Measurements from ENCODE around the gene CHRND.
A peak's percentile ranks its signal among the peaks of the same experiment; 100 is the strongest.

CHRND gene

DNA sequence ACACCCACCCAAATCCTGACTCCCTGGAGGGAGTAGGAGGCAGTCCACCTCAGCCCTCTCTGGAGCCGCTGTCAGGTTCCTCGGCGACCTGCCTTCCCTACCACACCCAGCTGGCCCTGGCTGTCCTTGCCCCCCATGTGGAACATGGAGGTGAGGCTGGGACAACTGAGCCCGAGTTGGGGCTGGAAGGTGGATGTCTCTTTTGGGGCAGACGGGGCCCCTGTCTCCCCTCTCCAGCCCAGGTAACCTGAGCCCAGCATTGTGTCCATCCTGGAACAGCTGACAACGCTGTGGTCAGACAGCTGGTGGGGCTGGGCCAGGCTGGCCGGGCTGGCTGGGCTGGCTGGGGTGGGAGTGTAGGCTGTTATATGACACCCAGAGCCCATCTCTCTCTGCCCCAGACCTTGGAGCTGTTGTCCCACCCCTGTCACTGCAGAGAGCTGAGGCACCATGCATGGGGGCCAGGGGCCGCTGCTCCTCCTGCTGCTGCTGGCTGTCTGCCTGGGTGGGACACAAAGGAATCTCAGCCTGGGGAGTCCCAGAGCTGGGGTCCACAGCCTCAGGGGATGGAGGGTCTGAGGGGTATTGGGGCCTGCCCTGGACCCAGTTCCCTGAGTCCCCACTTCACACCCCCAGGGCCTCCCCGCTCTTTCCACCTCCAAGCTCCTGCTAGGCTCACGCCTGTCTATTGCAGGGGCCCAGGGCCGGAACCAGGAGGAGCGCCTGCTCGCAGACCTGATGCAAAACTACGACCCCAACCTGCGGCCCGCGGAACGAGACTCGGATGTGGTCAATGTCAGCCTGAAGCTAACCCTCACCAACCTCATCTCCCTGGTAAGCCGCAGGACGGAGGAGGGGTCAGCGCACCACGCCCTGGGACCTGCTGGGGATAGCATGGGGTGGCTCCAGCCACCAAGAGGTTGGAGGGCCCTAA is 13.6 kb downstream of the CHRND start, which contains the start of gene CHRNG:
Gene CHRNG (plus strand): TSS at position 395 of the 934 bp plus-strand sequence. CDS start 56 bp downstream, at position 451.
- ChIA-PET CTCF (interaction anchor here (0.6 kb wide), 3 partner anchors 22 to 638 kb away, joined by 3 to 5 read pairs (median 4); no protein-coding TSS in a partner anchor), POLR2A (no interaction called here)
- TF ChIP-seq, protein P1, sequence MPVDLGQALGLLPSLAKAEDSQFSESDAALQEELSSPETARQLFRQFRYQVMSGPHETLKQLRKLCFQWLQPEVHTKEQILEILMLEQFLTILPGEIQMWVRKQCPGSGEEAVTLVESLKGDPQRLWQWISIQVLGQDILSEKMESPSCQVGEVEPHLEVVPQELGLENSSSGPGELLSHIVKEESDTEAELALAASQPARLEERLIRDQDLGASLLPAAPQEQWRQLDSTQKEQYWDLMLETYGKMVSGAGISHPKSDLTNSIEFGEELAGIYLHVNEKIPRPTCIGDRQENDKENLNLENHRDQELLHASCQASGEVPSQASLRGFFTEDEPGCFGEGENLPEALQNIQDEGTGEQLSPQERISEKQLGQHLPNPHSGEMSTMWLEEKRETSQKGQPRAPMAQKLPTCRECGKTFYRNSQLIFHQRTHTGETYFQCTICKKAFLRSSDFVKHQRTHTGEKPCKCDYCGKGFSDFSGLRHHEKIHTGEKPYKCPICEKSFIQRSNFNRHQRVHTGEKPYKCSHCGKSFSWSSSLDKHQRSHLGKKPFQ (tag by site-specific recombination; IDR thresholded peaks at IDR 0.05): no peak
- TF ChIP-seq ZNF48 (tag by site-specific recombination; IDR thresholded peaks at IDR 0.05) (no peak), MEIS1 (CRISPR knock-in tag; IDR thresholded peaks at IDR 0.05; ENCODE audit: borderline replicate concordance) (no peak), ZNF24 (tag by site-specific recombination; IDR thresholded peaks at IDR 0.05) (no peak), ZNF530 (tag by site-specific recombination; IDR thresholded peaks at IDR 0.05; ENCODE audit: low read depth) (no peak), ZBTB7A (tag by site-specific recombination; IDR thresholded peaks at IDR 0.05; ENCODE audit: low read depth) (no peak), ZNF600 (tag by site-specific recombination; IDR thresholded peaks at IDR 0.05) (peak; percentile 40; the same call in 1 of the 2 replicates), ZNF391 (tag by site-specific recombination; IDR thresholded peaks at IDR 0.05; ENCODE audit: borderline replicate concordance, low read depth) (no peak), MZF1 (tag by site-specific recombination; IDR thresholded peaks at IDR 0.05; ENCODE audit: borderline replicate concordance) (no peak)
- TF ChIP-seq, protein P2, sequence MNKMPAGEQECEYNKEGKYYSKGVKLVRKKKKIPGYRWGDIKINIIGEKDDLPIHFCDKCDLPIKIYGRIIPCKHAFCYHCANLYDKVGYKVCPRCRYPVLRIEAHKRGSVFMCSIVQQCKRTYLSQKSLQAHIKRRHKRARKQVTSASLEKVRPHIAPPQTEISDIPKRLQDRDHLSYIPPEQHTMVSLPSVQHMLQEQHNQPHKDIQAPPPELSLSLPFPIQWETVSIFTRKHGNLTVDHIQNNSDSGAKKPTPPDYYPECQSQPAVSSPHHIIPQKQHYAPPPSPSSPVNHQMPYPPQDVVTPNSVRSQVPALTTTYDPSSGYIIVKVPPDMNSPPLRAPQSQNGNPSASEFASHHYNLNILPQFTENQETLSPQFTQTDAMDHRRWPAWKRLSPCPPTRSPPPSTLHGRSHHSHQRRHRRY (tag by site-specific recombination; IDR thresholded peaks at IDR 0.05): no peak
- TF ChIP-seq, protein P3, sequence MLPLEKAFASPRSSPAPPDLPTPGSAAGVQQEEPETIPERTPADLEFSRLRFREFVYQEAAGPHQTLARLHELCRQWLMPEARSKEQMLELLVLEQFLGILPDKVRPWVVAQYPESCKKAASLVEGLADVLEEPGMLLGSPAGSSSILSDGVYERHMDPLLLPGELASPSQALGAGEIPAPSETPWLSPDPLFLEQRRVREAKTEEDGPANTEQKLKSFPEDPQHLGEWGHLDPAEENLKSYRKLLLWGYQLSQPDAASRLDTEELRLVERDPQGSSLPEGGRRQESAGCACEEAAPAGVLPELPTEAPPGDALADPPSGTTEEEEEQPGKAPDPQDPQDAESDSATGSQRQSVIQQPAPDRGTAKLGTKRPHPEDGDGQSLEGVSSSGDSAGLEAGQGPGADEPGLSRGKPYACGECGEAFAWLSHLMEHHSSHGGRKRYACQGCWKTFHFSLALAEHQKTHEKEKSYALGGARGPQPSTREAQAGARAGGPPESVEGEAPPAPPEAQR (tag by site-specific recombination; IDR thresholded peaks at IDR 0.05): no peak
- TF ChIP-seq, protein P4, sequence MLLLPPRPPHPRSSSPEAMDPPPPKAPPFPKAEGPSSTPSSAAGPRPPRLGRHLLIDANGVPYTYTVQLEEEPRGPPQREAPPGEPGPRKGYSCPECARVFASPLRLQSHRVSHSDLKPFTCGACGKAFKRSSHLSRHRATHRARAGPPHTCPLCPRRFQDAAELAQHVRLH (tag by site-specific recombination; IDR thresholded peaks at IDR 0.05): no peak
- TF ChIP-seq, protein P5, sequence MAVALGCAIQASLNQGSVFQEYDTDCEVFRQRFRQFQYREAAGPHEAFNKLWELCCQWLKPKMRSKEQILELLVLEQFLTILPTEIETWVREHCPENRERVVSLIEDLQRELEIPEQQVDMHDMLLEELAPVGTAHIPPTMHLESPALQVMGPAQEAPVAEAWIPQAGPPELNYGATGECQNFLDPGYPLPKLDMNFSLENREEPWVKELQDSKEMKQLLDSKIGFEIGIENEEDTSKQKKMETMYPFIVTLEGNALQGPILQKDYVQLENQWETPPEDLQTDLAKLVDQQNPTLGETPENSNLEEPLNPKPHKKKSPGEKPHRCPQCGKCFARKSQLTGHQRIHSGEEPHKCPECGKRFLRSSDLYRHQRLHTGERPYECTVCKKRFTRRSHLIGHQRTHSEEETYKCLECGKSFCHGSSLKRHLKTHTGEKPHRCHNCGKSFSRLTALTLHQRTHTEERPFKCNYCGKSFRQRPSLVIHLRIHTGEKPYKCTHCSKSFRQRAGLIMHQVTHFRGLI (tag by site-specific recombination; IDR thresholded peaks at IDR 0.05): peak; percentile 88
- TF ChIP-seq, protein P6, sequence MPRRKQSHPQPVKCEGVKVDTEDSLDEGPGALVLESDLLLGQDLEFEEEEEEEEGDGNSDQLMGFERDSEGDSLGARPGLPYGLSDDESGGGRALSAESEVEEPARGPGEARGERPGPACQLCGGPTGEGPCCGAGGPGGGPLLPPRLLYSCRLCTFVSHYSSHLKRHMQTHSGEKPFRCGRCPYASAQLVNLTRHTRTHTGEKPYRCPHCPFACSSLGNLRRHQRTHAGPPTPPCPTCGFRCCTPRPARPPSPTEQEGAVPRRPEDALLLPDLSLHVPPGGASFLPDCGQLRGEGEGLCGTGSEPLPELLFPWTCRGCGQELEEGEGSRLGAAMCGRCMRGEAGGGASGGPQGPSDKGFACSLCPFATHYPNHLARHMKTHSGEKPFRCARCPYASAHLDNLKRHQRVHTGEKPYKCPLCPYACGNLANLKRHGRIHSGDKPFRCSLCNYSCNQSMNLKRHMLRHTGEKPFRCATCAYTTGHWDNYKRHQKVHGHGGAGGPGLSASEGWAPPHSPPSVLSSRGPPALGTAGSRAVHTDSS (tag by site-specific recombination; IDR thresholded peaks at IDR 0.05): no peak
- TF ChIP-seq, protein P7, sequence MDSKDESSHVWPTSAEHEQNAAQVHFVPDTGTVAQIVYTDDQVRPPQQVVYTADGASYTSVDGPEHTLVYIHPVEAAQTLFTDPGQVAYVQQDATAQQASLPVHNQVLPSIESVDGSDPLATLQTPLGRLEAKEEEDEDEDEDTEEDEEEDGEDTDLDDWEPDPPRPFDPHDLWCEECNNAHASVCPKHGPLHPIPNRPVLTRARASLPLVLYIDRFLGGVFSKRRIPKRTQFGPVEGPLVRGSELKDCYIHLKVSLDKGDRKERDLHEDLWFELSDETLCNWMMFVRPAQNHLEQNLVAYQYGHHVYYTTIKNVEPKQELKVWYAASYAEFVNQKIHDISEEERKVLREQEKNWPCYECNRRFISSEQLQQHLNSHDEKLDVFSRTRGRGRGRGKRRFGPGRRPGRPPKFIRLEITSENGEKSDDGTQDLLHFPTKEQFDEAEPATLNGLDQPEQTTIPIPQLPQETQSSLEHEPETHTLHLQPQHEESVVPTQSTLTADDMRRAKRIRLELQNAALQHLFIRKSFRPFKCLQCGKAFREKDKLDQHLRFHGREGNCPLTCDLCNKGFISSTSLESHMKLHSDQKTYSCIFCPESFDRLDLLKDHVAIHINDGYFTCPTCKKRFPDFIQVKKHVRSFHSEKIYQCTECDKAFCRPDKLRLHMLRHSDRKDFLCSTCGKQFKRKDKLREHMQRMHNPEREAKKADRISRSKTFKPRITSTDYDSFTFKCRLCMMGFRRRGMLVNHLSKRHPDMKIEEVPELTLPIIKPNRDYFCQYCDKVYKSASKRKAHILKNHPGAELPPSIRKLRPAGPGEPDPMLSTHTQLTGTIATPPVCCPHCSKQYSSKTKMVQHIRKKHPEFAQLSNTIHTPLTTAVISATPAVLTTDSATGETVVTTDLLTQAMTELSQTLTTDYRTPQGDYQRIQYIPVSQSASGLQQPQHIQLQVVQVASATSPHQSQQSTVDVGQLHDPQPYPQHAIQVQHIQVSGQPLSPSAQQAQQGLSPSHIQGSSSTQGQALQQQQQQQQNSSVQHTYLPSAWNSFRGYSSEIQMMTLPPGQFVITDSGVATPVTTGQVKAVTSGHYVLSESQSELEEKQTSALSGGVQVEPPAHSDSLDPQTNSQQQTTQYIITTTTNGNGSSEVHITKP (tag by site-specific recombination; IDR thresholded peaks at IDR 0.05): 0 out of 2 replicates have a peak, but pooled peaks have one; percentile 11
- H3K4me3 ChIP-seq (ENCODE audit: low read depth, low read length): no peak within 1 kb of the TSS
- peaks cover 0 to 5% of the 10 kb centered on the region in 2 experiments; a peak in 1 of 3 replicates for H3K36me3 ChIP-seq (ENCODE audit: control insufficient read depth in 2 of 2, insufficient read depth in 1 of 2, low read length in 2 of 2)
- H3K4me1 ChIP-seq (ENCODE audit: control insufficient read depth, insufficient read depth, low read length): no peaks in the 10 kb centered on the region
- H3K9me3 ChIP-seq (ENCODE audit: control insufficient read depth, insufficient read depth, low read depth, low read length): no peaks in the 10 kb centered on the region
- no peak within 1 kb of the TSS for H3K27ac ChIP-seq (ENCODE audit: extremely low read depth, low read depth, low read length)
